Spleen (tissue), 7 donors: Measurements from ENCODE around the gene ZFPL1.

Experiments
- POLR2AphosphoS5 ChIP-seq, 3 donors: sonication (generic); formaldehyde crosslinking; IDR thresholded peaks; one replicate each; pipeline ENCODE4 v1.5.1; 2017; ENCODE audit warnings: antibody characterized with exemption in 3 of 3
- TF ChIP-seq, protein P1 (sequence below), 11 experiments: fragments of 200-600 bp in 7 of 11; fragments of 450-650 bp in 4 of 11; sonication (generic) in 4 of 11; IDR thresholded peaks in 8 of 11; conservative IDR thresholded peaks in 3 of 11; 1 replicate in 7 of 11; 2 replicates in 4 of 11; pipeline versions ENCODE4 v1.4.0 to v1.8.0; 2016 to 2021; ENCODE audit warnings: antibody characterized with exemption in 11 of 11, inconsistent platforms in 4 of 11, mild to moderate bottlenecking in 1 of 11
- donor health status: DM: no; HTN: no; CAD: no; lungs with moderate emphysema.
- donor health status: DM: no; HTN: no; CAD: no.
- donor health status: DM: no; HTN: no; CAD: no.

DNA sequence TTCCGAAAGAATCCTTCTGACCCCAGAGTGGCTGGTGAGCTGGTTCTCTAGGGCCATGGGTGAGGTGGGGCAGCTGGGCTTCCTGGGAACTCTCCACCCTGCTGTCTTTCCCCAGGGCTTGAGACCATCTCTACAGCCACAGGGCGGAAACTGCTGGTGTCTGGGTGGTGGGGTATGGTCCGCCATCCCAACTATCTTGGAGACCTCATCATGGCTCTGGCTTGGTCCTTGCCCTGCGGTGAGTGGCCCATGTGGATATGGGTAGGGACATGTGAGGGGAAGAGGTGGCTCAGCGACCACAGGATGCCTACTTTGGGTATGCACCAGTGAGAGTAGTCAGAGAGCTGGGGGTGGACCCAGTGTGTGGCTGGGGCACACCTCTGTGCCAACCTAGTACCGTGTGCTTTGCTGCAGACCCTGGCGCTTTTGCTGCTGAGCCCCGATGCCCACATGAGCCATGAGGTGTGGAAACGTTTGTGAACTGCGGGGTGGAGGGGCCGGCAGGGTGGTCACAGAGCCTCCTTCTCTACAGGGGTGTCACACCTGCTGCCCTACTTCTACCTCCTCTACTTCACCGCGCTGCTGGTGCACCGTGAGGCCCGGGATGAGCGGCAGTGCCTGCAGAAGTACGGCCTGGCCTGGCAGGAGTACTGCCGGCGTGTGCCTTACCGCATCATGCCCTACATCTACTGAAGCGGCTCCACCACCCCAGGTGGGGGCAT lies 31.5 kb downstream of the ZFPL1 start:
- TF ChIP-seq, protein P1, sequence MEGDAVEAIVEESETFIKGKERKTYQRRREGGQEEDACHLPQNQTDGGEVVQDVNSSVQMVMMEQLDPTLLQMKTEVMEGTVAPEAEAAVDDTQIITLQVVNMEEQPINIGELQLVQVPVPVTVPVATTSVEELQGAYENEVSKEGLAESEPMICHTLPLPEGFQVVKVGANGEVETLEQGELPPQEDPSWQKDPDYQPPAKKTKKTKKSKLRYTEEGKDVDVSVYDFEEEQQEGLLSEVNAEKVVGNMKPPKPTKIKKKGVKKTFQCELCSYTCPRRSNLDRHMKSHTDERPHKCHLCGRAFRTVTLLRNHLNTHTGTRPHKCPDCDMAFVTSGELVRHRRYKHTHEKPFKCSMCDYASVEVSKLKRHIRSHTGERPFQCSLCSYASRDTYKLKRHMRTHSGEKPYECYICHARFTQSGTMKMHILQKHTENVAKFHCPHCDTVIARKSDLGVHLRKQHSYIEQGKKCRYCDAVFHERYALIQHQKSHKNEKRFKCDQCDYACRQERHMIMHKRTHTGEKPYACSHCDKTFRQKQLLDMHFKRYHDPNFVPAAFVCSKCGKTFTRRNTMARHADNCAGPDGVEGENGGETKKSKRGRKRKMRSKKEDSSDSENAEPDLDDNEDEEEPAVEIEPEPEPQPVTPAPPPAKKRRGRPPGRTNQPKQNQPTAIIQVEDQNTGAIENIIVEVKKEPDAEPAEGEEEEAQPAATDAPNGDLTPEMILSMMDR (IDR thresholded peaks at IDR 0.05 in 8 of 11, conservative IDR thresholded peaks at IDR 0.05 in 3 of 11), result no peak
- peak in 1 of 3 donors; percentile 45 for TF ChIP-seq POLR2AphosphoS5 (IDR thresholded peaks at IDR 0.05)
